GM18858 (cell line): ENCODE data around the gene JMJD6.
A peak's percentile ranks its signal among the peaks of the same experiment; 100 is the strongest.

Experiments used
- ATAC-seq: cut with Tn5 transposase; IDR thresholded peaks from one replicate; pipeline ENCODE4 v1.9.1; 2021; ENCODE audit not compliant: unreplicated experiment

JMJD6 gene

DNA sequence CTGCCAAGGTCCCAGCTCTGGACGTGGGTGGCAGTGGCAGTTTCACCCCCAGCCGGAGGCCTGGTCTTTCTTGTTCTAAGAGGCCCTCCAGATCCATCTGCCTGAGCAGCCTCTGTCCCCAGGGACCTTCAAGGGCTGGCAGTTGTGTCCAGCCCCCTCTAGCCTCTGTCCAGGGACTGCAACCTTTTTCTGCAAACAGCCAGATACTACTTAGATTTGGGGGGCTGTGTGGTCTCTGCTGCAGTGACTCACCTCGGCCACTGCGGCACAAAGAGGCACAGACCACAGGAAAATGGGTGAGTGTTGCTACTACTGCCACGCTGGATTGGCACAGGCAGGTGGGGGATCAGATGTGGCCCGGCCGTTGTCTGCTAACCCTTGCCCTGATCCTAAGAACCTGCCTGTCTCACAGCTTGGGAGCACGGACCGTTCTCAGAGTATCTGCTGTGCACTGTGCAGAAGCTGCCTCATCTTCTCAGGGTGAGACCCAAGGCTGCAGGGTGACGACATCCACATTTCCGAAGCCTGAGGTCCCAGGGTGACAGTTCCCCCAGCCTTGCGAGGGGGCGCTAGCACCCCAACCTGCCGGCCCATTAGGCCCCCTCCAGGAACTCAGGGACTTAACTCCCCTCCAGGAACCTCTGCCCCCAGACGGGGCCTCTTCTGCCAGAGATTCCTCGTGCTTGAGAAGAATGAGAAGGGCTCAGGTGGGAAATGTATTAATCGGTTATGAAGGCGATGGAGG lies 43.2 kb downstream of the JMJD6 start:
- no peak for ATAC-seq

DNA sequence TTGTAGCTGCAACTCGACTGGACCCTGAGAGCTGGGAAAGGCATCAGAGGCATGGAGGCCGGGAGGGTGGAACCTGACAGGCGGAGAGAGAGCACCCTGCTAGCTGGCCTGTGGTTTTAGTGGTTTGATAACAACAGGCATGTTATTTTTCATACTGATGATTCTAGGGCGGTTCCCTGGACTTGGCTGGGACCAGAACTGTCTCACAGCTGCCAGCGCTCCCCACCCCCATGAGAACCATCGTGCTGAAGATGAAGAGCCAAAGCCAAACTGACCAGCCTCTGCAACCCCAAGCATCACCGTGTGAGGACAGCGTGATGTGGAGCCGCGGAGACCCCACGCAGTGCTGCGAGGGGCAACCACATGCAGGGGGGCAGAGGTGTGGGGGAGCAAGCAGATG lies 44.1 kb downstream of the JMJD6 start:
- ATAC-seq, result no peak

DNA sequence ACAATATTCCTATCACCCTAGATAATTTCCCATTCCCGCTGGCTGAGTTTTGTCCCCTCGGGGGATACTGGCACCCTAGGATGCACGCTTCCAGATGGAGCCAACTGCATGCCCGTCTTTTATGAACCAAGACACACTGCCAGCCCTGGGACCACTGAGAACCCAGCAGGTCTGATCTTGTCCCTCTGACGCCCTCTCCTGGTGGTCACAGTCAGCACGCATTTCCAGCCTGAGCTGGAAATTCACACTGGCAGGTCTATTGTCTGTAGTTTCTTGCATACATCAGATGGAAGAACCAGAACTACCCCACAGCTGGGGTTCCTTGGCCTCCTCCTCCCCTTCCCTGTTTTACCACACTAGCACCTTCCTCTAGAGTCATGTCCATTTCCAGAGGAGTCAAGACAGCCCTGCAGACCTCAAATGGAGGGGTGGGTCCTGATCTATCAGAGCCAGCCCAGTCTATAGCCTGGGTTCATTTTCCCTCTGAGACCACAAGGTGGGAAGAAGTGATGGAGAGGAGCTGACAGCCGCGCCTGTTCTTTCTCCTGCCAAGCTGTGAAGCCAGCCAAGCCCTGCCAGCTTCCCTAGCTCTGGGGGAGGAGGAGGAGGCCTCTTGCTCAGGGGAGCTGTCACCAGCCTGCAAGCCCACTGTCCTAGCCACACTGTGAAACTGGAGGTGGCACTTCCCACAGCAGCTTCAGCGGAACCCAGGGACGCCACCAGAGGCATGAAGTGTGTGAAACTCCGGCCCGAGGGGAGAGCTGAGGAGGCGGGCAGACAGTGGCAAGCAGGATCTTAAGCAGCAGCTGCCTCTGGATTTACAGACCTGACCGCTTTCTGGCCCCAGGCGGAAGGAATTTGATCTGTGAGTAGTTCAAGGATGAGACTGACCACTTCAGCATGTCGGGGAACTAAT lies 44.9 kb downstream of the JMJD6 start:
- ATAC-seq, result no peak

DNA sequence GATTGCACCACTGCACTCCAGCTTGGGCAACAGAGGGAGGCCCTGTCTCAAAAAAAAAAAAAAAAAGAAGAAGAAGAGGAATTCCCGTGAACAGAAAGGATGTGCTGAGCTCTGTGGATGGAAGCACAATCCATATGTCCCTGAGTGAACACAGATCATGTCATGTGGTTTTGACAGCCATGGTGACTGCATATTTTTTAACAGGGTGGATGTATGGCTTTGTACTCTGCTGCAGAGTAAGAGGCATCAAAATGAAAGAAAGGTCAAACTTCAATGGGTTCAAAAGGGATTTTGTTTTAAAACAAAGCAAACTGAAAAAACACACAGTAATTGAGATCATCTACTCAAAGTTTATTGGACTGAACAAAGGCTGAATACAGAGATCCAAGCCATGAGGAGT lies 47.2 kb downstream of the JMJD6 start:
- no peak for ATAC-seq

DNA sequence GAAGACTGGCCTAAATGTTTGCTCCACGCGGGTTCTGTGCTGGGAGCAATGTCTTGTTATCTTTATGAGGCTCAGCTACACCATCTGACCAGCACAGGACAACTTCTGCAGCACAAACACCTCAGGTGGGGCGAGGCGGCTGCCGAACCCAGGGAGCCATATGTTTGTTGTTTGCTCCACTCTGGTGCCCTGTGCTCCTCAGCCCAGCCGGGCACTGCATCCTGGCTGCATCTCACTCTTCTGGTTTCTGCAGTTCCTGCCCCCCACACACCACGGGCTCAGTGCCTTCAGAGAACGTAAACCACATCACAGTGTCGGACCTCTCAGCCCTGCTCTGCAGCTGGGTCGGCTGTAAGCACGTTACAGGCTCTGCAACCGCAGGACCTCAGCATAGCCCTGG lies 48.1 kb downstream of the JMJD6 start:
- no peak for ATAC-seq

DNA sequence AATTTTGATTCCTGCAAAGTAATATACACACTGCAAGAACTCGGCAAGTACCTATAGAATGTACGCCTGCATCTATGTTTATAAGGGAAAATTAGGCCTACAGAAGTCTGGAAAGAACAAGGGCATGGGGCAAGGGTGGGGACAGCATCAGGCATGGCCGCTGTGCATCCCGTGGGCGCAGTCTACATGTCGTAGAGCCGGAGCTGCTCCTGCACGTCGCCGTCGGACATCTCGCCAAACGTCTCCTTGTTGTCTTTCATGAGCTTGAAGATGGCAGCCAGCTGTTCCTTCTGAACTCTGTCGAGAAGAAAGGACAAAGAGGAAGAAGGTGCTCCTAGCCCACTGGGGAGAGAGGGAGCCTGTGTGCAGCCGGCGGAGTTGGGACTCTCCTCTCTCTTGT lies 49.0 kb downstream of the JMJD6 start:
- no peak for ATAC-seq

DNA sequence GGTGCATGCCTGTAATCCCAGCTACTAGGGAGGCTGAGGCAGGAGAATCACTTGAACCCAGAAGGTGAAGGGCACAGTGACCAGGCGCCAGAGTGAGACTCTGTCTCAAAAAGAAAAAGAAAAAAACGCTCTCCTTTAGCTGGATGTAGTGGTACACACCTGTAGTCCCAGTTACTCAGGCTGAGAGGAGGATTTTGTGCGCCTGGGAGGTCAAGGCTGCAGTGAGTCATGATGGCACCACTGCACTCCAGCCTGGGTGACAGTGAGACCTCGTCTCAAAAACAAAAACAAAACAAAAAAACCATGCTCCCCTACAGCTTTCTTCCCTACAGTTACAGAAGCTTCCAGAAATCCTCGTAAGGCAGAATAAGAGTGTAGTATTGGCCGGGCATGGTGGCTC lies 49.8 kb downstream of the JMJD6 start:
- no peak for ATAC-seq

DNA sequence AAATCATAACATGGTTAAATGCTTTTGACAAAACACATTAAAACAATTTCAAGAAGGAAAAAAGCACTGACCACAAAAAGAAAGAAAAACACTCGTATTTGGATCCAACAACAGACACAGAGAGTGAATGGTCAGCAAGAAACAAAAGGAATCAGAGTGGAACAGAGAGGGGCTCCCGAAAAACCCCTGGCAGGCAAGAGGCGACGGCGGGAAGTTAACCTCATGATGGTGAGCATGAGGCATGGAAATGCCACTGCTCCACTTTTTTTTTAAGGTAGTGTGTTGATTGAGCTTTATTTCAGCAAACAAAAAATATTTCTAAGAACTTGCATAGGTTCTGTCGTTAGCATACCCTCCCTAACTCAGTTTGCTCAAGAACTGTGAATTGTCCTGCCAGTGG lies 50.8 kb downstream of the JMJD6 start:
- ATAC-seq, result no peak

DNA sequence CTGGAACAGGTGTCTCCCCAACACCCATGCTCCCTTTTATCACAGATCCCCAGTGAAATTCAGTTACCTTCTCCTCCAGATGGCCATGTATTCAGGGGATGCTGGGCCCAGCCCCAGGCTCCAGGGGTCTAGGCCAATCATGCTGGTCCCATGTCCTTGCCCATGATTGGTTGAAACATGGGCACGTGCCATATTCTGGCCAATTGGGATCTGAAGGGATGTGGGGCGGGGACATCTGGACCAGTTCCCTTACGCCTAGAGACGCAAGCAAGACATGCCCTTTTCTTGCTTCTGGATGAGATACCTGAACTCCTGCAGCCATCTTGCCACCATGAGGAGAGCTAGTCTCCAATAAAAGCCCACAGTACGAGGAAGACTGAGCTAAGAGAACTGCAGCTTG lies 51.8 kb downstream of the JMJD6 start:
- no peak for ATAC-seq

DNA sequence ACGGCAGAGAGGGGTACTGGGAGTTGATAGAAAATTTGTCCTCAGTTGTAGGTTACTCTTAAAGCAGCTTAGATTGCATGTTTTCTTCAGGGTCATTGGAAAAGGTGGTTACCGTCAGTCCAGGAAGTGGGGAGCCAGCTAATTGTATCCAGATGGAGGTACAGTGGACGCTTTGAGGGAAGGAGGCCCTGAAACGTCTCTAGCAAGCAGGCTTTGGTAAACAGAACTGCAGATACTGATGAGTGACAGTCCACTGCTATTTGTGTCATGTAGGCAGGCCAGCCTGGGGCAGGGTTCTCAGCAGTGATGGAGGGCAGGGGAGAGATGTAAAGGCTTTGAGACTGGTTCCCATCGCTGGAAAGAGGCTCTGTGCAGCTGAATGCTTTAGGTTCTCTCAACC lies 52.7 kb downstream of the JMJD6 start:
- no peak for ATAC-seq

DNA sequence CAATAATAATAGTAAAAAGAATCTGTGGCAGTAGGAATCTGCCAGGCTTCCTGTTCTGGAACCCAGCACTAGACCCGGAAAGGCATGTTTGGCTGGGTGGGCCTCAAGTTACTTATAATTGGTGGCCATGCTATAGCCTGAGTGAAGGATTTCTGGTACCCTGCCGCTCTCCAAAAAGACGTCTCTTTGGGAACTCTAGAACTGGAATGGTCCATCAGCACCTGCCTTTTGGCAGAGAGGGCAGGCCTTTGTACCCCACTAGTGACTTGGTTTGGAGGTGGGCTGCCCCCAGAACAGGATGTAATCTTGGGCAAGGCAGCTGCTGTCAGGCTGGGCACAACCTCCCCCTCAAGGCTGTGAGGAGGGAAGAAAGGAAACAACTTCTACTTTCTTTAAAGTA lies 53.5 kb downstream of the JMJD6 start:
- ATAC-seq, result no peak

DNA sequence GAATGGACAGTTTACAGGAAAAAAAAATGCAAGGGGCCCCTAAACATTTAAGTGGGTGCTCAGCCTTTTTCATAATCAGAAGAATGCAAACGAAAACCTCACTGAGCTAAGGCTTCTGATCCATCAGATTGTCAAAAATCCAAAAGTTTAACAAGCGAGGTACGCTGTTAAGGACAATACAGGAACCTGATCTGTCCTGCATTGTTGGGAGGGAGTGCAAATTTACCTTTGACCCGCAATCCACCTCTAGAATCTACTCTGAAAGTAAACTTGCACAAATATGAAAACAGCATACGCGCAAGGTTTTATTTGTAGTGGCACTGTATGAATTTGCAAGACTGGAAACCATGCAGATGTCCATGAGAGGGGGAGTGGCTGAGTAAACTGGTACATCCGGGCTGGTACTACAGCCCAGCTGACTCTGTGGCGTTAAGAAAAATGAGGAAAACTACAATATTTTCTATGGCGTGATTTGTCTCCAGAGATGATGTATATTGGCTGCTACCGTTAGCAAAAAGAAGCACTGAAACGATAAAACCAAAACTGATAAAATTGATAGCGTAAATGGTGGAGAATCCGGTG lies 54.0 kb downstream of the JMJD6 start:
- no peak for ATAC-seq

DNA sequence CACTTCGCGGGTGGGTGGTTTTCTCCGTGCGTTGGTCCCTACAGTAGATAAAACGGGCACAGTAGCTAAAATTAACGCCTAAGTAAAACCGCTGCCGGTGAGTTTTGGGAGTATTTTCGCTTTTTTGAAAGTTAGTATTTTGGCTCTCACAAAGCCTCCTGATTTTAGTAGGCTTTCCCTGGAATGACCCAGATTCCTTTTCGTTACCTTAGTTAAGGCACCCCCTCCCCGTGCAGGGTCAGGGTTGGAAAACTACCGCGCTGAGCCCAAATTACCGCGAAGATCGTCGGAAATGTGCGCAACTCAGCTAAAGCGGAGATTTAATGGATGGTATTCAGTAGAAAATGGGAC lies 54.5 kb downstream of the JMJD6 start:
- ATAC-seq, result no peak

DNA sequence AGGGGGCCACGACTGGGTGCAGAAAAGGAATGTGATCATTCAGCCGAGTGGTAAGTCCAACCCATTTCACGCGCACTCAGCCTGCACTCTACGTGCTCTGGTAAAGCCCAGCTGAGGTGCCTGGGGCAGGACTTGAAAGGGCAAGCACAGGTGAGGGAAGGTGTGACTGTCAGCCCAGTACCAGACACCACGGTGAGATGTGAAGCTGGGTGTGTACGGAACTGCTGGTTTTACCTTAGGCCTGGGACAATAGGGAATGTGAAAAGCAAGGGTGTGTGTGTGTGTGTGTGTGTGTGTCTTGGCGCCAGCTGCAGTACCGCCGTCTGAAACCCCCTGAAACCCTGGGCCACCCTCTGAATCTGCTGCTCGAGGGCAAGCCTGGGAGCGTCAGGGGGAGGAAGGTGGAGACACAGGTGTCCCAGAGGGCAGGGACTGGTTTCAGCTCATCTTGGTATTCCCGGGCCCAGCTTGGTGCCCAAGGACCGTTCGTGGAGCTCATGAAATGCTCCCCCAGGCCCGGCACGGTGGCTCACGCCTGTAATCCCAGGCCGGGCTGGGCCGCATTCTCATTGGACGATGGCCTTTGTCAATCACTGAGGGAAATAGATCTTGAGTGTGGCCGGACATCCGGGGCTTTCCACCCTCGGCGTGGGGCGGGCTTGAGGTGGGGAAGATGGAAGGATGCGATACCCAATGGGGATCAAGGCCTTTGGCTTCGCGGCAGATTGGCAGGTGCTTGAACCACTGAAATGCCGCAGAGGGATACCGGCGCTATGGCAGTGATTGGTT lies 55.1 kb downstream of the JMJD6 start:
- peak; percentile 92 for ATAC-seq

DNA sequence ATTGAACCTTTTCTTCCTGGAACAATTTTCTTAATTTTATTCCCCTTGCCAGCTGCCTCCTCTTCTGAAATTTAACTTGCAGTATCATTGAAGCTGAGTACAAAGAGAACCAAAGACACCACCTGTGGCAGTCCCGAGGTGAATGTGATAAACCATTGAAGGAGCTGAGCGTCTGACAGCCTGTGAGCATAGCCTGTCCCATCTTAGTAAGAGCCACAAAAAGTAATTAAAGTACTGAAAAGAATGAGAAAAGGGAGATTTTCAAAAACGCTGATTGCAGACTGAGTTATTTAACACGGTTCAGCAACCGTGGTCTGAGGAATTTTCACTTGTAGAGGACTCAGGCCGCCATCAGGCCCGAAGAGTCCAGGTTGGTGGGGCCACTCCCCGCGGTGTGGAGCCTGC lies 55.7 kb downstream of the JMJD6 start:
- ATAC-seq, result no peak

DNA sequence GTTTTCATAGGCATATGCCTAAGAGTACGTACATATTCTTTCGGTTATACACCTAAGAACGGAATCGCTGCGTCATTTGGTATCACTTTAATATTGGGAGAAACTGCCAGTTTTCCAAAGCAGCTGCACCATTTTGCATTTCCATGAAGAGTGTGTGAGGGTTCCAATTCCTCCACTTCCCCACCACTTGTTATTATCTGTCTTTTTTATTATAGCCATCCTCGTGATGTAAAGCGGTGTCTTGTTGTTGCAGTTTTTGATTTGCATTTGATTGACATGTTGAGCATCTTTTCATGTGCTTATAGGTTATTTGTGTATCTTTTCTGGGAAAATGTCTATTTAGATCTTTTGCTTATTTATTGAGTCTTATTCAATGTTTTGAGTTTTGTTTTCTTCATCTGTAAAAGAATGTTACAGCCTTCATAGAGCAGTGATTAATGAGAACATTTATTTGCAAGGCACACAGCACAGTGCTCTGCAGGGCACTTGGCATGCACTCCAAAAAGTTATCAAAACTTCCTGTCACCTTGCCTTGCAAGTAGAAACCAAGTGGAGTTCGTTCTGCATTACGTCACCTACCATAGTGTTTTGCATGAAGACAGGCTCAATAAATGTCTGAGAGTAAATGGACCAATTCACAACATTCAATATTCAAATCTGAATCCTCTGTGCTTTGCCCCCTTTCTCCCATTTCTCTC lies 56.2 kb downstream of the JMJD6 start:
- no peak for ATAC-seq
